ENCODE data around the gene SCTR.

Gene SCTR

GRCh38 chr2:119511989-119512388, 12.3 kb downstream of the SCTR start:
- DNase-seq, result no peak
- TF ChIP-seq CTCF (IDR thresholded peaks at IDR 0.05; ENCODE audit: low read length), result no peak
- no peak overlapping the region for H3K4me2 ChIP-seq (ENCODE audit: low read depth, low read length)
- H3K36me3 ChIP-seq (replicated peaks; ENCODE audit: insufficient read depth, low read length), result no peaks in the 10 kb centered on the region
- H4K20me1 ChIP-seq (ENCODE audit: insufficient read depth, low read length), result no peaks in the 10 kb centered on the region
- no peak overlapping the region for H2AFZ ChIP-seq (ENCODE audit: low read length)
- no peaks in the 10 kb centered on the region for H3F3A ChIP-seq (ENCODE audit: insufficient read depth, low read length)
- no peaks in the 10 kb centered on the region for H3K9me3 ChIP-seq (replicated peaks; ENCODE audit: insufficient read depth, low read length)
- H3K4me1 ChIP-seq (ENCODE audit: low read length), result no peaks in the 10 kb centered on the region
- H3K4me3 ChIP-seq (ENCODE audit: low read length), result no peak overlapping the region
- H3K9me2 ChIP-seq (replicated peaks; ENCODE audit: insufficient read depth, low read length), result no peaks in the 10 kb centered on the region
- H3K27me3 ChIP-seq (replicated peaks; ENCODE audit: insufficient read depth, low read length), result no peaks in the 10 kb centered on the region
- no peak overlapping the region for H3K9ac ChIP-seq (ENCODE audit: low read length)
- no peak overlapping the region for H3K27ac ChIP-seq (ENCODE audit: low read length)
- no peaks in the 10 kb centered on the region for H3K79me2 ChIP-seq (ENCODE audit: low read length)

GRCh38 chr2:119508756-119509155, 15.5 kb downstream of the SCTR start:
- no peaks in the 10 kb centered on the region for H4K20me1 ChIP-seq (ENCODE audit: insufficient read depth, low read length)
- H3K27me3 ChIP-seq (replicated peaks; ENCODE audit: insufficient read depth, low read length), result no peaks in the 10 kb centered on the region
- TF ChIP-seq EZH2 (optimal IDR thresholded peaks at IDR 0.05; ENCODE audit: low read depth, low read length) (no peak), CTCF (IDR thresholded peaks at IDR 0.05; ENCODE audit: low read length) (no peak), EZH2phosphoT487 (IDR thresholded peaks at IDR 0.05; ENCODE audit: low read length) (no peak)
- H3K9ac ChIP-seq (ENCODE audit: low read length), result no peak overlapping the region
- no peak overlapping the region for H2AFZ ChIP-seq (ENCODE audit: low read length)
- no peak for DNase-seq
- H3K27ac ChIP-seq (ENCODE audit: low read length), result no peak overlapping the region
- H3K9me3 ChIP-seq (replicated peaks; ENCODE audit: insufficient read depth, low read length), result no peaks in the 10 kb centered on the region
- H3K4me3 ChIP-seq (ENCODE audit: low read length), result no peak overlapping the region
- H3K4me1 ChIP-seq (ENCODE audit: low read length), result no peaks in the 10 kb centered on the region
- no peak overlapping the region for H3K4me2 ChIP-seq (ENCODE audit: low read depth, low read length)
- no peaks in the 10 kb centered on the region for H3K9me2 ChIP-seq (replicated peaks; ENCODE audit: insufficient read depth, low read length)
- H3K79me2 ChIP-seq (ENCODE audit: low read length), result no peaks in the 10 kb centered on the region
- H3K36me3 ChIP-seq (replicated peaks; ENCODE audit: insufficient read depth, low read length), result no peaks in the 10 kb centered on the region
- H3F3A ChIP-seq (ENCODE audit: insufficient read depth, low read length), result no peaks in the 10 kb centered on the region

GRCh38 chr2:119496682-119497081, 27.6 kb downstream of the SCTR start:
- no peak for TF ChIP-seq EZH2phosphoT487 (IDR thresholded peaks at IDR 0.05; ENCODE audit: low read length)
- TF ChIP-seq CTCF (IDR thresholded peaks at IDR 0.05; ENCODE audit: low read length), result no peak
- no peak for TF ChIP-seq EZH2 (optimal IDR thresholded peaks at IDR 0.05; ENCODE audit: low read depth, low read length)
- H2AFZ ChIP-seq (ENCODE audit: low read length), result no peak overlapping the region
- no peak for DNase-seq
- H3K36me3 ChIP-seq (replicated peaks; ENCODE audit: insufficient read depth, low read length), result no peaks in the 10 kb centered on the region
- no peaks in the 10 kb centered on the region for H3K79me2 ChIP-seq (ENCODE audit: low read length)
- H3K9me2 ChIP-seq (replicated peaks; ENCODE audit: insufficient read depth, low read length), result no peaks in the 10 kb centered on the region
- no peaks in the 10 kb centered on the region for H3K9me3 ChIP-seq (replicated peaks; ENCODE audit: insufficient read depth, low read length)
- H3K4me2 ChIP-seq (ENCODE audit: low read depth, low read length), result no peak overlapping the region
- no peaks in the 10 kb centered on the region for H3K4me1 ChIP-seq (ENCODE audit: low read length)
- no peaks in the 10 kb centered on the region for H3F3A ChIP-seq (ENCODE audit: insufficient read depth, low read length)
- no peaks in the 10 kb centered on the region for H3K27me3 ChIP-seq (replicated peaks; ENCODE audit: insufficient read depth, low read length)
- H3K27ac ChIP-seq (ENCODE audit: low read length), result no peak overlapping the region
- no peaks in the 10 kb centered on the region for H4K20me1 ChIP-seq (ENCODE audit: insufficient read depth, low read length)
- no peak overlapping the region for H3K9ac ChIP-seq (ENCODE audit: low read length)
- H3K4me3 ChIP-seq (ENCODE audit: low read length), result no peak overlapping the region

- Histone ChIP-seq H3K9me2 (replicated peaks; ENCODE audit: insufficient read depth, low read length) (no peaks in the 10 kb centered on the region), H3K4me2 (ENCODE audit: low read depth, low read length) (no peak overlapping the region), H2AFZ (ENCODE audit: low read length) (no peak overlapping the region), H3K79me2 (ENCODE audit: low read length) (no peaks in the 10 kb centered on the region), H3F3A (ENCODE audit: insufficient read depth, low read length) (no peaks in the 10 kb centered on the region), H3K36me3 (replicated peaks; ENCODE audit: insufficient read depth, low read length) (no peaks in the 10 kb centered on the region), H3K9ac (ENCODE audit: low read length) (no peak overlapping the region), H3K27me3 (replicated peaks; ENCODE audit: insufficient read depth, low read length) (no peaks in the 10 kb centered on the region), H3K9me3 (replicated peaks; ENCODE audit: insufficient read depth, low read length) (no peaks in the 10 kb centered on the region), H3K27ac (ENCODE audit: low read length) (no peak overlapping the region), H3K4me1 (ENCODE audit: low read length) (no peaks in the 10 kb centered on the region), H3K4me3 (ENCODE audit: low read length) (no peak overlapping the region), H4K20me1 (ENCODE audit: insufficient read depth, low read length) (no peaks in the 10 kb centered on the region)
- no peak for DNase-seq
- TF ChIP-seq EZH2phosphoT487 (IDR thresholded peaks at IDR 0.05; ENCODE audit: low read length) (no peak), CTCF (IDR thresholded peaks at IDR 0.05; ENCODE audit: low read length) (no peak), EZH2 (optimal IDR thresholded peaks at IDR 0.05; ENCODE audit: low read depth, low read length) (no peak)
Observed at GRCh38 chr2:119495948-119496347, 28.3 kb downstream of the SCTR start.
